ENCODE data around the gene CDX1.

The CDX1 gene

GRCh38 chr5:150131461-150131860 lies 35.1 kb upstream of the CDX1 start:
- no peak for DNase-seq (ENCODE audit: low read depth in 2 of 3, low spot score in 1 of 3)

GRCh38 chr5:150131978-150132694 lies 34.4 kb upstream of the CDX1 start:
- DNase-seq (ENCODE audit: low read depth in 2 of 3, low spot score in 1 of 3): no peak

GRCh38 chr5:150132740-150133139 lies 33.8 kb upstream of the CDX1 start:
- no peak for DNase-seq (ENCODE audit: low read depth in 2 of 3, low spot score in 1 of 3)

GRCh38 chr5:150133581-150134197 lies 32.9 kb upstream of the CDX1 start:
- DNase-seq (ENCODE audit: low read depth in 2 of 3, low spot score in 1 of 3): no peak

GRCh38 chr5:150134198-150134588 lies 32.4 kb upstream of the CDX1 start:
- no peak for DNase-seq (ENCODE audit: low read depth in 2 of 3, low spot score in 1 of 3)

- no peak for DNase-seq (ENCODE audit: low read depth in 2 of 3, low spot score in 1 of 3)
Measured at GRCh38 chr5:150135557-150136304, 30.8 kb upstream of the CDX1 start.

GRCh38 chr5:150136305-150137167 lies 30.0 kb upstream of the CDX1 start:
- DNase-seq (ENCODE audit: low read depth in 2 of 3, low spot score in 1 of 3): no peak

- DNase-seq (ENCODE audit: low read depth in 2 of 3, low spot score in 1 of 3): no peak
Measured at GRCh38 chr5:150137168-150137957, 29.2 kb upstream of the CDX1 start.

GRCh38 chr5:150137997-150138396 lies 28.6 kb upstream of the CDX1 start:
- DNase-seq (ENCODE audit: low read depth in 2 of 3, low spot score in 1 of 3): no peak

GRCh38 chr5:150138551-150139265 lies 27.9 kb upstream of the CDX1 start:
- no peak for DNase-seq (ENCODE audit: low read depth in 2 of 3, low spot score in 1 of 3)

GRCh38 chr5:150139334-150139733 lies 27.2 kb upstream of the CDX1 start:
- no peak for DNase-seq (ENCODE audit: low read depth in 2 of 3, low spot score in 1 of 3)

GRCh38 chr5:150140830-150141229 lies 25.7 kb upstream of the CDX1 start:
- DNase-seq (ENCODE audit: low read depth in 2 of 3, low spot score in 1 of 3): no peak

GRCh38 chr5:150141544-150142184 lies 24.9 kb upstream of the CDX1 start:
- DNase-seq (ENCODE audit: low read depth in 2 of 3, low spot score in 1 of 3): no peak

- no peak for DNase-seq (ENCODE audit: low read depth in 2 of 3, low spot score in 1 of 3)
Measured at GRCh38 chr5:150142185-150142958, 24.2 kb upstream of the CDX1 start.

GRCh38 chr5:150142959-150143349 lies 23.6 kb upstream of the CDX1 start:
- no peak for DNase-seq (ENCODE audit: low read depth in 2 of 3, low spot score in 1 of 3)

GRCh38 chr5:150143350-150144245 lies 23.0 kb upstream of the CDX1 start:
- DNase-seq (ENCODE audit: low read depth in 2 of 3, low spot score in 1 of 3): no peak

GRCh38 chr5:150144246-150144801 lies 22.3 kb upstream of the CDX1 start:
- DNase-seq (ENCODE audit: low read depth in 2 of 3, low spot score in 1 of 3): no peak
